HG02678 (cell line): ENCODE measurements around the gene PALM.
"Not testable (repeated sequence)": the region's sequence is repeated elsewhere in the genome, so short reads cannot be mapped to it uniquely, and the experiment has no call there.

ENCODE experiments used
- ATAC-seq: cut with Tn5 transposase; IDR thresholded peaks from one replicate; pipeline ENCODE4 v1.9.1; 2021; ENCODE audit warnings: mild to moderate bottlenecking, moderate library complexity; ENCODE audit not compliant: unreplicated experiment

Gene PALM

GRCh38 chr19:678791-679388 lies 29.8 kb upstream of the PALM start:
- ATAC-seq = no peak

- peak; percentile 16 for ATAC-seq
These were observed 29.1 kb upstream of the PALM start for GRCh38 chr19:679418-680286.

- ATAC-seq = peak; percentile 71
These were observed 28.3 kb upstream of the PALM start for GRCh38 chr19:680287-681028.

GRCh38 chr19:681029-682019 lies 27.4 kb upstream of the PALM start:
- no peak for ATAC-seq

- ATAC-seq = no peak
These were observed 25.9 kb upstream of the PALM start for GRCh38 chr19:682678-683320.

GRCh38 chr19:685454-685931 lies 23.2 kb upstream of the PALM start:
- no peak for ATAC-seq

GRCh38 chr19:686589-687297 lies 22.0 kb upstream of the PALM start:
- ATAC-seq = no peak

GRCh38 chr19:687569-688166 lies 21.1 kb upstream of the PALM start:
- no peak for ATAC-seq

- ATAC-seq = no peak
These were observed 20.5 kb upstream of the PALM start for GRCh38 chr19:688214-688613.

GRCh38 chr19:688992-689391 lies 19.7 kb upstream of the PALM start:
- ATAC-seq = no peak

GRCh38 chr19:690203-690602 lies 18.5 kb upstream of the PALM start:
- ATAC-seq = no peak

GRCh38 chr19:694481-695351 lies 14.0 kb upstream of the PALM start:
- ATAC-seq = no peak

GRCh38 chr19:695352-695949 lies 13.3 kb upstream of the PALM start, which contains the start of gene PRSS57:
Gene PRSS57, minus strand, starts transcription at chr19:695452. Its CDS starts 22 bp downstream, at chr19:695430.
- ATAC-seq = no peak

- ATAC-seq = not testable (repeated sequence)
These were observed 10.2 kb upstream of the PALM start for GRCh38 chr19:698529-698928.

- not testable (repeated sequence) for ATAC-seq
These were observed 8.8 kb upstream of the PALM start for GRCh38 chr19:699885-700284.

GRCh38 chr19:702847-703246 lies 5.9 kb upstream of the PALM start:
- not testable (repeated sequence) for ATAC-seq

GRCh38 chr19:703329-703650 lies 5.4 kb upstream of the PALM start:
- ATAC-seq = no peak
